A549 (cell line): Measurements from ENCODE around the gene ACTR1B.

Experiments used
- CBX2 ChIP-seq: fragments of 200-600 bp; sonication (generic); IDR thresholded peaks from 2 replicates; pipeline ENCODE4 v1.6.1; 2016; ENCODE audit warnings: low read depth, mild to moderate bottlenecking, borderline replicate concordance
- CEBPB ChIP-seq, 2 experiments: fragments of >200 bp in 1 of 2; sonication (Bioruptor Twin) in 1 of 2; formaldehyde crosslinking in 1 of 2; IDR thresholded peaks; 2 replicates each; pipeline ENCODE4 v1.6.1; 2012 to 2016
- CTCF ChIP-seq: fragments of >200 bp; sonication (Bioruptor Twin); formaldehyde crosslinking; IDR thresholded peaks from 3 replicates; pipeline ENCODE4 v1.5.1; 2016
- E2F6 ChIP-seq: IDR thresholded peaks from 2 replicates; pipeline ENCODE4 v1.6.1; 2012; ENCODE audit warnings: low read depth, borderline replicate concordance
- ELK1 ChIP-seq: fragments of 150-350 bp; IDR thresholded peaks from 2 replicates; pipeline ENCODE4 v1.6.1; 2014; ENCODE audit warnings: low read depth, mild to moderate bottlenecking, low read length
- FOSB ChIP-seq: fragments of 250-450 bp; sonication (Bioruptor Pico); IDR thresholded peaks from 2 replicates; pipeline ENCODE4 v1.5.0; 2020; ENCODE audit warnings: mild to moderate bottlenecking, moderate library complexity
- MAX ChIP-seq: IDR thresholded peaks from 2 replicates; pipeline ENCODE4 v1.6.1; 2012
- NR3C1 ChIP-seq: fragments of >200 bp; sonication (Bioruptor Twin); formaldehyde crosslinking; IDR thresholded peaks from 3 replicates; pipeline ENCODE4 v1.6.1; 2017
- POLR2A ChIP-seq: IDR thresholded peaks from 2 replicates; pipeline ENCODE4 v1.6.1; 2012; ENCODE audit warnings: mild to moderate bottlenecking, low read length
- RAD21 ChIP-seq, 2 experiments: fragments of >200 bp in 1 of 2; sonication (Bioruptor Twin) in 1 of 2; formaldehyde crosslinking in 1 of 2; IDR thresholded peaks in 1 of 2; conservative IDR thresholded peaks in 1 of 2; 2 replicates in 1 of 2; 3 replicates in 1 of 2; pipeline ENCODE4 v1.6.1; 2012 to 2018; ENCODE audit warnings: inconsistent platforms in 1 of 2
- SMC3 ChIP-seq: fragments of >200 bp; sonication (Bioruptor Twin); formaldehyde crosslinking; IDR thresholded peaks from 3 replicates; pipeline ENCODE4 v1.6.1; 2018; ENCODE audit warnings: inconsistent platforms

GRCh38 chr2:97699765-97700444, 36.1 kb upstream of the ACTR1B start:
- TF ChIP-seq RAD21 (conservative IDR thresholded peaks at IDR 0.05 in 1 of 2, IDR thresholded peaks at IDR 0.05 in 1 of 2) (peak; percentile 29 to 54; a peak in 4 of 5 replicates), CTCF (peak; percentile 46), MAX (peak; percentile 82), NR3C1 (no peak), POLR2A (no peak), SMC3 (peak; percentile 51), ELK1 (no peak), CBX2 (no peak), FOSB (CRISPR knock-in tag) (no peak), CEBPB (IDR thresholded peaks at IDR 0.05) (no peak), E2F6 (peak; percentile 40; the same call in 1 of the 2 replicates)
